ENCODE measurements around the gene CREB1.

- TF ChIP-seq RAD21 (IDR thresholded peaks at IDR 0.05; ENCODE audit: low read depth) (no peak), CEBPB (IDR thresholded peaks at IDR 0.05) (no peak), FOXM1 (IDR thresholded peaks at IDR 0.05; ENCODE audit: borderline replicate concordance, low read depth) (no peak), MAX (IDR thresholded peaks at IDR 0.05) (no peak), REST (IDR thresholded peaks at IDR 0.05; ENCODE audit: low read depth) (no peak), CREB1 (IDR thresholded peaks at IDR 0.05; ENCODE audit: low read depth) (no peak), EP300 (IDR thresholded peaks at IDR 0.05; ENCODE audit: borderline replicate concordance) (no peak), YY1 (IDR thresholded peaks at IDR 0.05; ENCODE audit: low read depth) (no peak), ZBTB7A (IDR thresholded peaks at IDR 0.05; ENCODE audit: low read depth) (no peak), TAF1 (IDR thresholded peaks at IDR 0.05; ENCODE audit: low read depth) (no peak)
Measured at GRCh38 chr2:207633686-207634085, 103.9 kb downstream of the CREB1 start.
